GM19395 (cell line): ENCODE data around the gene PPFIA1.
"Not testable (repeated sequence)": the region's sequence is repeated elsewhere in the genome, so short reads cannot be mapped to it uniquely, and the experiment has no call there.

Experiments
- ATAC-seq: cut with Tn5 transposase; IDR thresholded peaks from one replicate; pipeline ENCODE4 v1.9.1; 2021; ENCODE audit warnings: mild to moderate bottlenecking, moderate library complexity; ENCODE audit not compliant: unreplicated experiment

The PPFIA1 gene

DNA sequence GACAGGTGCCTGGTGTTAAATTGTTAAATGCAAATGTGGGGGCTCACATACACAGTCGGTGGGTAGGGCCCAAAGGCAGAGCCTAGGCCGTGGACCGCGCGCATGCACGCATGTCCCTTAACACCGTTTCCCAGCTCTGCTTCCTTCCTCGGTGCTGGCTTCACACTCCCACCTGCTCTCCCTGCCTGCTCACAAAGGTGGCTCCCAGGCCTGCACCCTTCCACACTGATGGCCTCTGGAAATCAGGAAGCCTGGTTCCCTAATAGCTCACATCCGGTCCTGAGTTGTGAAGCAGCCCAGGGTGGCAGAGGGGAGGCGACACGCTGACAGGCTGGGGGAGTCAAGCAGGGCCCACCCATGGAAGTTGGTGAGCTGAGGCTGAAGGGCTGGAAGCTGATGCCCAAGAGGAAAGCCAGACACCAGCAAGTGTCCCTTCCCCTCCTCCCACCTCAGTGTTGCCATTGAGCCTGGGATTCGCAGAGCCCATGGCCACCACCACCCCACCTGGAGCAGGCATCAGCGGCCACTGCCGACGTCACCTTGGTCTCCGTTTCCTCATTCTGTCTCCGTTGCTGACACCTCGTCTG is 114.2 kb downstream of the PPFIA1 start:
- no peak for ATAC-seq

- no peak for ATAC-seq
Measured at GRCh38 chr11:70387564-70387963, 117.1 kb downstream of the PPFIA1 start.

- no peak for ATAC-seq
Measured at GRCh38 chr11:70389201-70389600, 118.7 kb downstream of the PPFIA1 start.

DNA sequence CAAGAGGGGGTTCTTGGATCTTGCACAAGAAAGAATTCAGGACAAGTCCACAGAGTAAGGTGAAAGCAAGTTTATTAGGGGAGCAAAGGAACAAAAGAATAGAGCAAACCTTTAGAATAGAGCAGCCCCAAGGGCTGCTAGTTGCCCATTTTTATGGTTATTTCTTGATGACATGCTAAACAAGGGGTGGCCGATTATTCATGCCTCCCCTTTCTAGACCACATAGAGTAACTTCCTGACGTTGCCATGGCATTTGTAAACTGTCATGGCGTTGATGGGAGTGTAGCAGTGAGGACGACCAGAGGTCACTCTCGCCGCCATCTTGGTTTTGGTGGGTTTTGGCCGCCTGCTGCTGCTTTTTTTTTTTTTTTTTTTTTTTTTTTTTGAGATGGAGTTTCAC is 120.4 kb downstream of the PPFIA1 start:
- ATAC-seq, result not testable (repeated sequence)

DNA sequence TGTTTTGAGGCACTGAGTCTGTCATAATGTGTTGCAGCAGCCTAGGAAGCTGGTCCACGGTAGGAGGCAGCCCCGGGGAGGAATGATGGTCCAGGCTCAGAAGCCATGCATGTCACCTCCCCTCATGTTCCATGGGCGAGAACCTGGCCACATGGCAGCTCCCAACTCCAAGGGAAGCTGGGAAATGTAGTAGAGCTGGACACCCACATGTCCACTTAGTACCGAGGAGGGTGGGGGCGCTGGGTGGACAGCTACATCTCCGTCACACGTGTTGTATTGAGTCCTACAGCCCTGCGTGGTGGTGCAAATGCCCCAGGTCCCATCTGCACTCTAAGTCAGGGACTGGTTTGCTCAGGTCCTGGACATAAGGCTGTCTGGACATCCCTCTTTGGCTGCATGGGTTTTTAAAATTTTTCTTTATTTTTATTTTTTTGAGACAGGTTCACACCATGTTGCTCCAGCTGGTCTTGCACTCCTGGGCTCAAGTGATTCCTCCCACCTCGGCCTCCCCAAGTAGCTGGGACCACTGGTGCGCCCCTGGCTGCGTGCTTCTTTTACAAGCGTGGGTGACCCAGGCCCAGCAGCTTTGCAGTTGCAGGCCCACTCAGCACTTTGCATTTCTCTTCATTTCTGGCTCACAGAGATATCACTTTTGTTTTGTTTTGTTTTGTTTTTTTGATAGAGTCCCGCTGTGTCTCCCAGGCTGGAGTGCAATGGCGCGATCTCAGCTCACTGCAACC is 123.9 kb downstream of the PPFIA1 start:
- ATAC-seq, result no peak

GRCh38 chr11:70397336-70397982 is 127.0 kb downstream of the PPFIA1 start:
- ATAC-seq, result no peak

- ATAC-seq, result peak; percentile 47
Measured at GRCh38 chr11:70397983-70398833, 127.7 kb downstream of the PPFIA1 start, which contains the start of gene CTTN. Gene CTTN (plus strand): TSS chr11:70398529. CDS start chr11:70407298, 8,769 bp downstream.

- ATAC-seq, result no peak
Measured at GRCh38 chr11:70398834-70399680, 128.6 kb downstream of the PPFIA1 start.

- ATAC-seq, result no peak
Measured at GRCh38 chr11:70399681-70400112, 129.2 kb downstream of the PPFIA1 start.

GRCh38 chr11:70400643-70401042 is 130.2 kb downstream of the PPFIA1 start:
- ATAC-seq, result no peak

GRCh38 chr11:70402016-70402415 is 131.5 kb downstream of the PPFIA1 start:
- ATAC-seq, result no peak

GRCh38 chr11:70402685-70403084 is 132.2 kb downstream of the PPFIA1 start:
- ATAC-seq, result no peak

GRCh38 chr11:70404244-70404643 is 133.8 kb downstream of the PPFIA1 start:
- no peak for ATAC-seq

DNA sequence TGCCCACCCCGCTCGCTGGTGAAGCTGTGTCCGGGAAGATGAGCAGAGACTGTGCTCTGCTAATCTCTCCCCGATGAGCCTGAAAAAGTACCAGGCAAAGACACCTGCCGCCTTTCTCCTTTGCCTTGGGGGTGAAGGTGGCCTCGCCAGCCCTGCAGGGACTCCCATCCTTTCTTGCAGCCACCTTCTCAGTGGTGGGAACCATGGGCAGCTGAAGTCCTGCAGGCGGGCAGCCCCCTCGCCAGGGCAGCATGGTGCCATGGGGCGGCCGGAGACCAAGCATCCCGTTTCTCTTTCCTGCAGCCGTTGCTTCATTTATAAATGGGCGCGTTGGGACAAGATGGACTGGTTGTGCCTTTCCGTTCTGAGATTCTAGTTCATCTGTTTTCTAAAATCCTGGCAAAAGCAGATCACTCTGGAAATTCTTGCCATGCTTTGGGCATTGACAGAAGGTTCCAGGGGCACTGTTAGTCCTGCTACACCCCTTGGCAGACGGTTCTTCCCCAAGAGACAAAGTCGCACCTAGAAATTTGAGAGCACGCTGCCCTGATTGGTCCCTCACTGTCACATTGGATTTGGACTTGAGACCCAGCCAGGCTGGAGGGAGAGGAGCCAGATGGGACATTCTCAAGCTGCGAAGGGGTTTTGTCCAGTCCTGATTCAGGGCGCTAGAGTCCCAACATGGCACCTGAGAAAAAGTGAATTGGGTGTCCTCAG is 135.3 kb downstream of the PPFIA1 start:
- no peak for ATAC-seq

- no peak for ATAC-seq
Measured at GRCh38 chr11:70407121-70407520, 136.6 kb downstream of the PPFIA1 start.

DNA sequence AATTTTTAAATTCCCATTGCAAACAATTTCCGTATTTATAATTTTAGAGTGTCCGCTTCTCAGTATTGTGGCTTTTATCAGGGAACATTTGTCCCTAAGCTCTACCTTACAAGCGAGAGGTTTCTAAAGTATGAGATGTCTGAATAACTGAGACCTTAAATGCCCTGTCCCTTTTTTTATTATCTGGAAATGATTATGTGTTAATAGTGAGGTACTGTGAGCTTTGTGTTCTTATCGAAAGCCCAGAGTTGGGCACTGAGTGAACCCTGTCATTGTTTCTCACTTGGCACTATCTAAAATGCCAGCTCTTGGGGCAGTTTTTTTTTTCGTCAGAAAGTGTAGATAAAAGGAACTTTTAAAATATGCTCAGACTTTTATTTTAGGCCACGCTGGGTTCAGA is 137.3 kb downstream of the PPFIA1 start:
- ATAC-seq, result no peak

GRCh38 chr11:70408326-70408725 is 137.8 kb downstream of the PPFIA1 start:
- ATAC-seq, result not testable (repeated sequence)

DNA sequence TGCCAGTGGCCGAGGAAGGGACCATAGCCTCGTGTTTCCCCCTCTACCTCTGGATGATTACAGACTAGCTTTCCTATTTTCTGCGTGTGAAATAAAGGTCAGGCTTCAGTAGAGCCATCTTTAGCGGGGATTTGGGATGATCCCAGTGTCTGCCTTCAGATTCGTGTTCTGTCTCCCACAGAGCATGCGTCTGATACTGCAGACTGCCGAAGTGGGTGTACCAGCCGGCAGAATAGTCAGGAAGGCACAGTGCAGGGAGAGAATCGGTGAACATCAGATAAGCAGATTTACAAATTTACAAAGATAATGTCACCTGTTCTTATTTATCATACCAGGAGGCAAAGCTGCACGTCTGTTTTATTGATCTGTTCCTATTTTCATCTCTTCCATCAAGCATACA is 138.9 kb downstream of the PPFIA1 start:
- ATAC-seq, result no peak

- no peak for ATAC-seq
Measured at GRCh38 chr11:70409871-70410270, 139.4 kb downstream of the PPFIA1 start.
